Activated T-helper 1 cell treated with anti-CD3 and anti-CD28 coated beads, Interleukin-12 subunit alpha, Interleukin-12 subunit beta, Interleukin-2, Interleukin-4 antibody, amounts not matched to agents 30 ng/mL and 10 ng/mL and 1 ng/mL, durations not matched to agents 14 hours and 24 hours and 36 hours (primary cell): ENCODE measurements around the gene SLBP. TPM values are rescaled to one million over a fixed set of nuclear protein-coding genes. Genes with fewer than 3 reads are reported as not detected.

Experiments used
- DNase-seq: peaks from one replicate; pipeline ENCODE4 v3.0.0; 2021; ENCODE audit warnings: low spot score
- H3K27ac Mint-ChIP-seq: one replicate; pipeline ENCODE4 v1.8.0; 2021; ENCODE audit warnings: mild to moderate bottlenecking, mixed read lengths
- H3K27me3 Mint-ChIP-seq: one replicate; pipeline ENCODE4 v1.8.0; 2022; ENCODE audit warnings: mild to moderate bottlenecking, moderate library complexity, mixed read lengths; ENCODE audit not compliant: insufficient read depth
- H3K36me3 Mint-ChIP-seq: one replicate; pipeline ENCODE4 v1.8.0; 2021; ENCODE audit warnings: low read depth, mixed read lengths
- H3K4me1 Mint-ChIP-seq: one replicate; pipeline ENCODE4 v1.8.0; 2021; ENCODE audit warnings: low read depth, mixed read lengths
- H3K4me3 Mint-ChIP-seq: one replicate; pipeline ENCODE4 v1.8.0; 2021; ENCODE audit warnings: mild to moderate bottlenecking, moderate library complexity, mixed read lengths
- H3K9me3 Mint-ChIP-seq: one replicate; pipeline ENCODE4 v1.8.0; 2021; ENCODE audit warnings: mixed read lengths
- intact Hi-C: fragments of 100-400 bp; cut with micrococcal nuclease; formaldehyde crosslinking; loops from one replicate; pipeline ENCODE4 v1.15.1; 2024
- total RNA-seq: library from RNA; stranded (reverse); gene quantifications from 2 replicates; pipeline ENCODE4 v1.2.3, GENCODE V29; 2022

SLBP gene
- total RNA-seq, 1 donor from 2014 or later: 136 TPM

DNA sequence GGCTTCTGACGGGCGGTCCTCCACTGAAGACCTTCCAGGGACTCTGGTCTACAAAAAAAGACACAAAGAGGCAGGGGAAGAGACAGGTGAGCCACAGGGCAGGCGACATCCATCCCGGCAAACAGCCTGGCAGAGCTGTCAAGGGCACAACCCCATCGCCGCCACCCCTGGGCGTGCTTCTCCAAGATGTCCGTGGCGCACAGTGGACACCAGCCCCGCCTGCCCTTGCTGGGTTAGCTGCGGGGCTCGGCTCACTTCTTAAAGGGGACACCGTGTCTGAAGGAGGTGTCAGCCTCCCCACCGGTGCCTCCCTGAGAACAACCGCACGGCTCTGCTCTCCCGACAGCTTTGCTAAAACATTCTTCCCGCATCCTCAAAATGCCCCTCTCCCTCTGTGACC is 56.4 kb downstream of the SLBP start:
- Mint-ChIP-seq H3K36me3 (no peaks in the 10 kb centered on the region), H3K4me3 (no peak overlapping the region), H3K27me3 (no peaks in the 10 kb centered on the region), H3K9me3 (no peaks in the 10 kb centered on the region), H3K27ac (no peak overlapping the region), H3K4me1 (no peaks in the 10 kb centered on the region)
- intact Hi-C loops: no loop called here
- DNase-seq: no peak

DNA sequence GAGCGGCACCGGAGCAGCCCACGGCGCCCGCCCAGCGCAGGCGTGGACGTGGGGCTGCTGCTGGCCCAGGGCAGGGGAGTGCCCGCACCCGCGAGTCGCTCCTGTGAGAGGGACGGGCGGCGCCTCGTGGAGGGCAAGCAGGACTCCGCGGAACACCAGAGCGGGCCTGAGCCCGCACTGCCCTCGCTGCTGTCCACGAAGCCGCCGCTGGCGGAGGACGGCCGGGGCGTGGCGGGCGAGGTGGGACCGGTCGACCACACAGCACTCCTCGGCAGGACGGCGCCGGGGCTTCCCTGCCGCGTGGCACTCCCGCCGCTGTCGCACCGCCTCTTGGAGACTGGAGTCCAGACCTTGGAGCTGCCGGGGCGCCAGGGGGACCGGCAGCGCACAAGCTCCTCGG is 57.0 kb downstream of the SLBP start:
- Mint-ChIP-seq H3K27me3 (no peaks in the 10 kb centered on the region), H3K4me1 (no peaks in the 10 kb centered on the region), H3K4me3 (no peak overlapping the region), H3K36me3 (no peaks in the 10 kb centered on the region), H3K9me3 (no peaks in the 10 kb centered on the region), H3K27ac (no peak overlapping the region)
- no peak for DNase-seq
- intact Hi-C loops: no loop called here

DNA sequence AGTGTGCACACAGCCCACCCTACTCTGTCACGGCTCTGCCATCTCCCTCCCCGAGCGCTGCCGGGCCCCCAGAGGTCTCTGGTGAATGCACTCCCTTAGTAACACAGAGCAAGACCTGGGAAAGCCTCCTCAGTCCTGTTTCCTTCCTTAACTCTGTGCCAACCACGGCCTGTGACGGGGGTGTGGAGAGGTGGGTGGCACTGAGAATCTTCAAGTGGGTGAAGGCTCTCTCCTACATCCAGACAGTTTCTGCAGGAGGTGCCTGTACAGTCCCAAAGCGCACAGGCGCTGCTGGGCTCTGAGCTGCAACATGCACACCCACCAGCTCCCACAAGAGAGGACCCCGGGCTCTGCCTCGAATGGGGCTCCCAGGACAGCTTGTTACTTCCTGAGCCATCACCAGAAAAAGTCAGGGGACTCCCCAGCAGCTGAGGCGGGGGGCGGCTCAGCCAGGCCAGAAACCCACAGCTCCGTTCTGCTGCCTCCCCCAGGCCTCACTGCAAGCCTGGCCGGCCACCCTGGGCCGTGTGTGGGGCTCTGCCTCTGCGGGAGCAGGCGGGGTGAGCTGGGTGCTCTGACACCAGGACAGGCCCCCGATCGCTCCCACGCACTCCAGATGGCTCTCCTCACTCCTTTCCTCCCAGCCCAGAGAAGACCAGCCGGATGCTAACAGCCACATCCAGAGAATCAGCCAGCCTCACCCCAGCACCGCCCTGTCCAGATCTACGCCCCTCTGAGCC is 57.7 kb downstream of the SLBP start:
- H3K4me1 Mint-ChIP-seq: no peaks in the 10 kb centered on the region
- no peaks in the 10 kb centered on the region for H3K36me3 Mint-ChIP-seq
- intact Hi-C loops: no loop called here
- no peak overlapping the region for H3K4me3 Mint-ChIP-seq
- DNase-seq: no peak
- H3K27ac Mint-ChIP-seq: no peak overlapping the region
- no peaks in the 10 kb centered on the region for H3K9me3 Mint-ChIP-seq
- H3K27me3 Mint-ChIP-seq: no peaks in the 10 kb centered on the region

DNA sequence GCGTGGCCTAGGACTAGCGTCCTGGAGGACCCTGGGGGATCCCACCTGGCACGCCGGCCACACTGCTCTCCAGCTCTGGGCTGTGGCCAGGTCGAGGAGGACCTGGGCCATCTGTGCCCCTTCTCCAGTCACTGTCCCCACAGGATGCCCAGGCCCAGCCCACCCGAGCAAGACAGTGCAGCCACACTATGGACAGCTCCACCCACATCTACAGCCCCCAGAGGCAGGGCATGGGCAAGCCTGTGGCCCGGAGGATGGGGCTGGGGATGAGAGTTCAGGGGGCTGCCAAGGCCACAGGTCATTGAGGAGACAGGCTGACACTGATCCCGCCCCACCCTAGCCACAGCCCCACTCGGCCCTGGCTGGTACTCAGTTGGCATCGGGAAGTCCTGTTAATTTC is 58.3 kb downstream of the SLBP start:
- intact Hi-C loops: no loop called here
- H3K36me3 Mint-ChIP-seq: no peaks in the 10 kb centered on the region
- H3K4me3 Mint-ChIP-seq: no peak overlapping the region

DNA sequence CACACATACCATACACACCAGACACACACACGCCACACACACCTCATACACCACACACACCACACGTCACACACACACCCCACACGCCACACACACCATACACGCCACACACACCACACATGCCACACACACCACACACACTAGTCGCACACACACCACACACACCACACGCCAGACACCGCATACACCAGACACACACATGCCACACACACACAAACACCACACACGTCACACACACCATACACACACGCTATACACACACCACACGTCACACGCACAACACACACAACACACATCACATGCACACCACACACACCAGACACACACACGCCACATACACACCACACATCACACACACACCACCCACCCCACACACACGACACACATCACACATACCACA is 60.0 kb downstream of the SLBP start:
- H3K27me3 Mint-ChIP-seq: no peaks in the 10 kb centered on the region

More for the DNA sequence above, 58.3 kb downstream of the SLBP start:
- Mint-ChIP-seq H3K9me3 (no peaks in the 10 kb centered on the region), H3K4me1 (no peaks in the 10 kb centered on the region), H3K27ac (no peak overlapping the region), H3K27me3 (no peaks in the 10 kb centered on the region)
- DNase-seq: no peak

DNA sequence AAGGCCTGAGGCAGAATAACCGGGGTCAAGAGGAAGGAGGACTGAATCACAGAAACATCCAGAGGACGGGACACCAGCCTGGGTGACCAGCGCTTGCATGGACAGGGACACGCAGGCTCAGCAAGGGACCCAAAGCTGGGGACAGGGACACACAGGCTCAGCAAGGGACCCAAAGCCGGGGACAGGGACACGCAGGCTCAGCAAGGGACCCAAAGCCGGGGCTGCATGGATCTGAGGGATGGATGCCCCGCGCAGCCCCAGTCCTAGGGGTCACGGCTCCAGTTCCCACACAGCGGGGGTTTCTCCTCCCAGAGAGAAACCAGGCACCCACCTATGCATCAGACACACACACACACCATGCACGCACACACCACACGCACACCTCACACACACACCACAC is 60.5 kb downstream of the SLBP start:
- no peak overlapping the region for H3K27ac Mint-ChIP-seq
- H3K4me3 Mint-ChIP-seq: no peak overlapping the region
- intact Hi-C loops: no loop called here
- H3K27me3 Mint-ChIP-seq: no peaks in the 10 kb centered on the region
- DNase-seq: no peak
- H3K36me3 Mint-ChIP-seq: no peaks in the 10 kb centered on the region
- no peaks in the 10 kb centered on the region for H3K9me3 Mint-ChIP-seq
- H3K4me1 Mint-ChIP-seq: no peaks in the 10 kb centered on the region

More for the DNA sequence above, 60.0 kb downstream of the SLBP start:
- DNase-seq: no peak
- no peak overlapping the region for H3K4me3 Mint-ChIP-seq
- no peak overlapping the region for H3K27ac Mint-ChIP-seq
- H3K4me1 Mint-ChIP-seq: no peaks in the 10 kb centered on the region
- H3K9me3 Mint-ChIP-seq: no peaks in the 10 kb centered on the region
- no peaks in the 10 kb centered on the region for H3K36me3 Mint-ChIP-seq
- intact Hi-C loops: no loop called here

DNA sequence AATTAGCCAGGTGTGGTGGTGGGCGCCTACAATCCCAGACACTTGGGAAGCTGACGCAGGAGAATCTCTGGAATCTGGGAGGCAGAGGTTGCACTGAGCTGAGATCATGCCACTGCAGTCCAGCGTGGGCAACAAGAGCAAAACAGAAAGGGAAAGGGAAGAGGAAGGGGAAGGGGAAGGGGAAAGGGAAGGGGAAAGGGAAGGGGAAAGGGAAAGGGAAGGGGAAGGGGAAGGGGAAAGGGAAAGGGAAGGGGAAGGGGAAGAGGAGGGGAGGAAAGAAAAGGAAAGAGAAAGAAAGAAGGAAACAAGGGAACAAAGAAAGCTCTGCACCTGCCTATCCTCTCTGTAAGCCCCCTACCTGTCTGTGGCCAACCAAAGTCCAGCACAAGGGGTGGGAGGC is 63.2 kb downstream of the SLBP start:
- no peaks in the 10 kb centered on the region for H3K27me3 Mint-ChIP-seq
- no peak overlapping the region for H3K27ac Mint-ChIP-seq
- no peaks in the 10 kb centered on the region for H3K9me3 Mint-ChIP-seq
- H3K4me1 Mint-ChIP-seq: no peaks in the 10 kb centered on the region
- H3K4me3 Mint-ChIP-seq: no peak overlapping the region
- intact Hi-C loops: no loop called here
- DNase-seq: no peak
- no peaks in the 10 kb centered on the region for H3K36me3 Mint-ChIP-seq

DNA sequence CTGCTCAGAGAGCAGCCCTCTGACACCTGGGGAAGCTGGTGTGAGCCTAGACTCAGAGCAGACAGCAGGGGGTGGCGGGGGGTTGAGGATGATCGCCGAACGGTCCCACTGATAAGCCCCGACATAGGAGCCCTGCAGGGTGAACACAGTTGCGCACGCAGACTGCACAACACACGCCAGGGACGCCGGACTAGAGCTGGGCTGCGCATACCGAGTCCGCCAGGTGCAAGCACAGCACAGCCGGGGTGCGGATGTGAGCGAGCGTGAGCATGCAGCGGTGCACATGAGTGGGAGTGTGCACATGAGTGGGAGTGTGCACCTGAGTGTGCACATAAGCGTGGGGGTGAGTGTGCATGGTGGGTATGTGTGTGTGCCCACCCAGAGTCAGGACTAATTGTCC is 64.7 kb downstream of the SLBP start:
- no peaks in the 10 kb centered on the region for H3K4me1 Mint-ChIP-seq

DNA sequence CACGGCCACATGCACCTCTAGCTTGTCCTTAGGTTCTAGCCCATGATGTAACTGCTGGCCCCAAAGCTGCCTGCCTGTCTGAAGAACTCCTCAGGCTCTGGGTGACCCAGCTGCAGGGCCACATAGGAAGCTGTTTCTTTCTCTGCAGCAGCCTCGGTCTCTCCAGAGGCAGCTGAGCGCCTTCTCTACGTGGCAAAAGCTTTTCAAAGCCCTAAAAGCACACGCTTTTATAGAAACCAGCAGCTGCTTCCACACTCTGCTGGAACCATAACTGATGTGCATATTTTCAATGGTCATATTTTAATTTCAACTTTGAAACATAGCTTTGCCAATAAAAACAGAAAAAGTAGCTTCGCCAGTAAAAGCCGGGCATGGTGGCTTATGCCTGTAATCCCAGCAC is 65.4 kb downstream of the SLBP start:
- H3K9me3 Mint-ChIP-seq: no peaks in the 10 kb centered on the region
- intact Hi-C loops: no loop called here
- no peak for DNase-seq
- H3K4me3 Mint-ChIP-seq: no peak overlapping the region
- H3K36me3 Mint-ChIP-seq: no peaks in the 10 kb centered on the region
- no peaks in the 10 kb centered on the region for H3K4me1 Mint-ChIP-seq
- H3K27me3 Mint-ChIP-seq: no peaks in the 10 kb centered on the region
- no peak overlapping the region for H3K27ac Mint-ChIP-seq

More for the DNA sequence above, 64.7 kb downstream of the SLBP start:
- Mint-ChIP-seq H3K4me3 (no peak overlapping the region), H3K27me3 (no peaks in the 10 kb centered on the region), H3K27ac (no peak overlapping the region), H3K36me3 (no peaks in the 10 kb centered on the region), H3K9me3 (no peaks in the 10 kb centered on the region)
- no peak for DNase-seq
- intact Hi-C loops: no loop called here

DNA sequence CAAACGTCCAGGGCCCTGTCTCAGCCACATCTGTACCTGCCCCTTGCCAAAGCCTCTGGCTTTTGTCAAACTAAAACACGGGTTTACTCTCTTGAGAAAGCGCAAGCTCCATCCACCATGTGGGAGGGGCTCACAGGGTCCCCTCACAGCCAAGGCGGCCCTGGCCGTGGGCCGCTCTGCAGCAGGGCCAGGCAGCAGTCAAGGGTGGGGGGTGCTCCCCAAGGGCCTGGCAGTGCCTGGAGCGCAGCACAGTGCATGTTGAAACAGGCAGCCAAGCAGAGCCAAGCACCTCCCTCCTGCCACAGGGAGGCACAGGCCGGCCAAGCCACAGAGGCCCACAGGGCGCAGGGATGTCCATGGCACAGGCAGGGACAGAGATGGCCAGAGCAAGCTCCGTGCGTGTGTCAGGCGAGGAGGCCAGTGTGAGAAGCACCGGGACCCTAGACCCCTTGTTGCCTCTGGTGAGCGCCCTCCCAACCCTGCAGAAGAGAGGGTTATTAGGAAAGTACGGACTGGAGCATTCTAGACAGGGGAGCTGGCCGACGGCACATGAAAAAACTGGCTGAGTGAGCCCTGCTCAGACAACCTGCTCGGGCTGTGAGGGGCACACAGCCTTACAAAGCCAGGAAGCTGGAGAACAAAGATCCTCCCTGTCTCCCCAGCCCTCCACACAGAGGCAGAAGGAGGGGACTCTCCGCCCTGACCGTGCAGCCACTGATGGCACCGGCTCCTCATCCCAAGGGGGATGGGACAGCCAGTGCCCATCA is 67.0 kb downstream of the SLBP start:
- no peak for DNase-seq
- H3K27me3 Mint-ChIP-seq: no peaks in the 10 kb centered on the region
- no peaks in the 10 kb centered on the region for H3K9me3 Mint-ChIP-seq
- no peaks in the 10 kb centered on the region for H3K4me1 Mint-ChIP-seq
- no peaks in the 10 kb centered on the region for H3K36me3 Mint-ChIP-seq
- H3K4me3 Mint-ChIP-seq: no peak overlapping the region
- intact Hi-C loops: no loop called here
- no peak overlapping the region for H3K27ac Mint-ChIP-seq

DNA sequence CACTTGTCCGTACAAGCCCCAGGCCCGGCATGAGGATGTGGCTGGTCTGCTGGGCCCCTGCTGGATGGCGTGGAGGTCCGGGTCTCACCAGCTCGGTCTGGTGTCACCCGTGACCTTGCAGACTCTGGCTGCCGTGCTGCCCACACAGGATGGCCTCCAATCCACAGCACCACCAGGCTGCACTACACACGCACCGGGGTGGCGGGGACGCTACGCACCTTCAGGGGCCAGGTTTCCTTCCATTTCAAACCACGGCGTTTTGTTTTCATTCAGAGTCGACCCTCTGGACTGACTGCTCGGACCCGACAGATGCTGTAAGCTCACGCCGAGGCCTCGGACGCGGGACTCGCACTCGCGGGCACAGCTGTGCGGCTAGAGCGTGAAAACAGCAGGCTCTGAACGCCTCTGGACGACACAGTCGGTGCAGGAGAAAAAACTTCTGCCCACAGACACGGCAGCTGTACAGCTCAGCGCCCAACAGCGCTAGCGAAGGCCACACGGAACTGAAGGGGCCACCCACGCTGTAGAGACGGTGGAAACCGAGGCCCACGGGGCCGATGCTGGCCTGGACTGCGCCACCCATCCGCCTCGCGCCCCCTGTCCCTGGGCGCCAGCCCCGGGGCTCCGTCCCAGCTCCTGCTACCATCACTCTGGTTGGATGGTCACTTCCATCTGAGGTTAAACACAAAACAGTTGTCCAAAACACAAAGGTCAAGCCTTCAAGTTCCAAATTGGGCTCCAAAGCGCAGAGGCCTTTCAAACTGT is 68.0 kb downstream of the SLBP start:
- no peaks in the 10 kb centered on the region for H3K4me1 Mint-ChIP-seq
- no peak overlapping the region for H3K27ac Mint-ChIP-seq
- H3K27me3 Mint-ChIP-seq: no peaks in the 10 kb centered on the region
- intact Hi-C loops: no loop called here
- no peak overlapping the region for H3K4me3 Mint-ChIP-seq
- no peak for DNase-seq
- H3K9me3 Mint-ChIP-seq: no peaks in the 10 kb centered on the region
- no peaks in the 10 kb centered on the region for H3K36me3 Mint-ChIP-seq
